D721Med (cell line): ENCODE measurements around the gene HDAC1.

Experiments used
- DNase-seq: peaks from one replicate; pipeline ENCODE4 v3.0.0; 2011; ENCODE audit warnings: low spot score; ENCODE audit not compliant: insufficient read length
- FAIRE-seq: peaks from 2 replicates; lab custom pipeline; 2011; peaks lifted over from hg19 to GRCh38; lab: Jason Lieb, UNC
- CTCF ChIP-seq: IDR thresholded peaks from 2 replicates; pipeline ENCODE4 v1.5.1; 2012; ENCODE audit warnings: mild to moderate bottlenecking, control low read depth; ENCODE audit not compliant: insufficient read depth; ENCODE audit errors: missing control alignments

Gene HDAC1

GRCh38 chr1:32341971-32342370, 50.1 kb downstream of the HDAC1 start:
- no peak for TF ChIP-seq CTCF
- no peak for DNase-seq

DNA sequence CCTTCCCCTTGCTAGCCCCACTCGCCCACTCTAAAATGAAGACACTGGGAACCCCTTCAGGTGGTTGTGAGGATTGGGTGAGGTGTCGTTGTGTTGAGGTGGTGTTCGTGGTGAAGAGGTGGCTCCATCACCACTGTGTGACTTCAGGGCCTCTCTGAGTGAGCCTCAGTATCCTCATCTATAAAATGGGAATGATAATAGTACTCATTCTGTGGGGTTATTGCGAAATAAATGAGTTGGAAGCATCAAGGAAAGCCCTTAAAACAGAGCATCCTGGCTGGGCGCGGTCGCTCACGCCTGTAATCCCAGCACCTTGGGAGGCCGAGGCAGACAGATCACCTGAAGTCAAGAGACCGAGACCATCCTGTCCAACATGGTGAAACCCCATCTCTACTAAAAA, 50.8 kb downstream of the HDAC1 start:
- FAIRE-seq: no peak
- no peak for DNase-seq
- no peak for TF ChIP-seq CTCF

More at GRCh38 chr1:32341971-32342370, 50.1 kb downstream of the HDAC1 start:
- FAIRE-seq: no peak

- DNase-seq: no peak
- TF ChIP-seq CTCF: no peak
- FAIRE-seq: no peak
Measured at GRCh38 chr1:32345289-32345827, 53.5 kb downstream of the HDAC1 start.

GRCh38 chr1:32346532-32347157, 54.8 kb downstream of the HDAC1 start:
- FAIRE-seq: no peak
- TF ChIP-seq CTCF: no peak
- DNase-seq: no peak

DNA sequence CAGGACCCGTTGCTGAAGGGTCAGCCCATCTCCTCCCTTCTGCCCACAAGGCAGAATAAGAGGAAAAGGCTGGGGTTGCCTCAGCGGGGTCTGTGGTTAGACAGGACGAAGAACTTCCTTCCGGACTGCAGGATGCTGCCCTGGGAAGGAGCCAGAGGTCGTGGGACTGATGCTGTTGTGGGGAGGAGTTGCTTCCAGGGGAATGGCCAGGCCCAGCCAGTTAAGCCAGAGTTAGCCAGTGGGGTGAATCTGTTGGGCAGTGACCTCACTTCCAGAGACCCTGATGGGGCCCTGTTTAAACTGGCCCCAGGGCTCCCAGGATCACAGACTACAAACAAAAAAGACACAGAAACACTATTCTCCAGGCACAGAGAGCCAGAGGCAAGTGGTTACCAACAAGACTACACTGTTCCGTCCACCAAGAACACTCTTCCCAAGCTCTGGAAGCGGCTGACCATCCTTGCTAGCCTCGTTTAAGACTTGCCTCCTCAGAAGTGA, 57.4 kb downstream of the HDAC1 start:
- TF ChIP-seq CTCF: no peak
- DNase-seq: no peak
- no peak for FAIRE-seq

DNA sequence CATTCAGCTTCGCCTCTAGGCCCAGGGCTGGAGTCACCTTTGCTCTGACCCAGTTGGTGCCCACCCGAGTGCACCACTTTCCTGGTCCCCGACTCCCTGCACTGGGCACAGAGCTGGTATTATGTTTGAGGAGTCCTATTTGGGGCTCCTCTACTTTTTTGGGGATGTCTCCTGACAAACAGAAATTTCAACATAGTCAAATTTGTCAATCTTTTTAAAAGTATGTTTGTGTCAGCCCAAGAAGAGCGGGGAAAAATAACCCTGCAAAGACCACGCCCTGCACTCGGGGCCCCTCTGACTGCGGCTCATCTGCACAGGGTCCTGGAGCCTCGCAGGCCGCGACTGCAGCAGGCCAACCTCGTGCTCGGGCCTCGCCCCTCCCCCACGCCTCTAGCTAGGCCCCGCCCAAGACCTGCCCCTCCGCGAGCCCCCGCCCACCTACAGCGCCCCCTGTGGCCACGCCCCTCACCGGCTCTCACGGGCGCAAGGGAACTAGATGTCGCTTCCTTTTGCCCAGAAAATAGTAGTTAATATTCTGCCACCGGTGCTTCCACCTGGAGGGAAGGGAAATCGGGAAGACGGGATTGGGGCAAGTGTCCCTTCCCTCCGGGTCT, 59.0 kb downstream of the HDAC1 start:
- DNase-seq (peak; percentile 65), FAIRE-seq (no peak)
- TF ChIP-seq CTCF: peak; percentile 28
